ENCODE measurements around the gene DTWD2.
A peak's percentile ranks its signal among the peaks of the same experiment; 100 is the strongest.
"Not testable (repeated sequence)": the region's sequence is repeated elsewhere in the genome, so short reads cannot be mapped to it uniquely, and the experiment has no call there.

Gene DTWD2

GRCh38 chr5:118946138-118946800, 42.1 kb downstream of the DTWD2 start:
- no peak for DNase-seq

DNA sequence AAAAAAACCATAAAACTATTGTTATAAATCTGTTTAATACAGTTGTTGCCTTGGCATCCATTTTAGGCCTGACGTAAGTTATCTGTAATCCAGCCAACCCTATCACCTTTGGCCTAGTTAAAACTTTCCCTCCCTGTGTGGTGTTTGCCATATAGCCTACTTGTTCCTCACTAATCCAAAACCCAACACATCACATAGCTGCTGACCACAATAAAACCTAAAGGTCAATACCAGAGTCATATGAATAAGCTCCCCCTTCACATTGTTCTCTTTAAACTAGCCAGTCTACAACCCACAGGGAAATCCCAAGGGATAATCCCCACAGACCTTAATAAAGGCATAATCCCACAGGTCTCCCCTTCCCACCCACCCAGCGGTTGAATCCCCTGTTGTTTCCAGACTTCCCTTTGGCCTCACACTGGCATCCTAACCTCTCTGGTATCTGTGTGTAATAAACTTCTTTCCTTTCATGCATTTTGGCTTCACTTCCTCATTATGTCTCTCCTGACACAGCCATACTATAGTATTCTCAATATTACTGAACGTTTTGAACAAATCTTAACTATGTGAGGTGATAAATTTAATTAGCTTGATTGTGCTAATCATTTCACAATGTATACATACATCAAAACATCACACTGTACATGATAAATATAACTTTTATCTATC, 50.8 kb downstream of the DTWD2 start:
- DNase-seq = no peak

DNA sequence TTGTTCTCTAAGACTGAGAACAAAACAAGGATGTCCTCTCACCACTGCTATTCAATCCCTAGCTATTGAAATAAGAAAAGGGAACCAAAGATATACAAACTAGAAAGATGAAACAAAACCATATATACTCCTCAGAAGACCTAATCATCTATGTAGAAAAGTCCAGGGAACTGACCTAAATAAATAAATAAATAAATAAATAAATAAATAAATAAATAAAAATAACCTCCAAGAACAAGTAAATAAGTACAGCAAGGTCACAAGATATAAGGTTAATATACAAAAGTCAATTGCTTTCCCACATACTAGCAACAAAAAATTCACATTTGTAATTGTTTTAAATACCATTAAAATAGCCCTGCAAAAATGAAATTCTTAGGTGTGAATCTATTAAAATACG, 54.6 kb downstream of the DTWD2 start:
- DNase-seq = no peak

GRCh38 chr5:118931564-118931963, 56.8 kb downstream of the DTWD2 start:
- no peak for DNase-seq

DNA sequence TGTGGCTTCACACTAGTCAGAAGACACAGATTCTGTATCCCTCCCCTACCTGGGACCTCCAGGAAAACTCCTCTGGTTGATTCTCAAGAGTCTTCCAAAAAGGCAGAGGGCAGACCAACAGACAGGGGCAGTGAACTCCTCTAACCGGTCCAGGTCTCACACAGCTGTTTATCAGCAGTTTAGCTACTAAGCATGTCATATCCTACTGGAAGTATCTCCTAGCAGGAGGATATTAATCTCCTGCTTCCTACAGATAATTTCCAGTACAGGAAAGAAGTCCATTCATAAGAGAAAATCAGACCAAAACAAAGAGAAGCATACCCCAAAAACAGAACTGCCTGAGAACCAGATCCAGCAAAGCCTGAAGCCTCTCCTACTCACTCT, 64.3 kb downstream of the DTWD2 start:
- DNase-seq = no peak

GRCh38 chr5:118923295-118924005, 64.9 kb downstream of the DTWD2 start:
- peak; percentile 11 to 22 for DNase-seq

- DNase-seq = no peak
Observed at GRCh38 chr5:118921866-118922265, 66.5 kb downstream of the DTWD2 start.

GRCh38 chr5:118919016-118919415, 69.3 kb downstream of the DTWD2 start:
- DNase-seq = peak; percentile 6 to 26

- DNase-seq = no peak
Observed at GRCh38 chr5:118918232-118918631, 70.1 kb downstream of the DTWD2 start.

GRCh38 chr5:118907536-118907935, 80.8 kb downstream of the DTWD2 start:
- not testable (repeated sequence) for DNase-seq

GRCh38 chr5:118906947-118907346, 81.4 kb downstream of the DTWD2 start:
- no peak for DNase-seq

DNA sequence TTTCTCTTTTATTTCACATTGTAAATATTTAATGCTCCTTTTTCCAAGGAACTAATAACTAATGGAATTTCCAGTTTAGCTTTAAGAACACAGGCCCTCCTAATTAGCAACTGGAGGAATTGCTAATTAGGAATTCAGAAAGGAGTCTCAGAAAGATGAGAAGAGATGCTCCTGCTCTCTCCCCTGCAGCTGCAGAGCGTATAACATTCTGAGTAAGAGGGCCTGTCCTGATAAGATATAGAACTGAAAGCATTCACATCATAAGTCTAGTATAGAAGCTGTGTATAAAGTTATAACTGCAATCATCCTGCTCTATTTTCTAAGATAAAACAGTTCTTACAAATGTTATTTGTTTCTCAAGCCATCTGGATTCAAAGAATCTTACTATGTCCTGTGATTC, 83.2 kb downstream of the DTWD2 start:
- no peak for DNase-seq

DNA sequence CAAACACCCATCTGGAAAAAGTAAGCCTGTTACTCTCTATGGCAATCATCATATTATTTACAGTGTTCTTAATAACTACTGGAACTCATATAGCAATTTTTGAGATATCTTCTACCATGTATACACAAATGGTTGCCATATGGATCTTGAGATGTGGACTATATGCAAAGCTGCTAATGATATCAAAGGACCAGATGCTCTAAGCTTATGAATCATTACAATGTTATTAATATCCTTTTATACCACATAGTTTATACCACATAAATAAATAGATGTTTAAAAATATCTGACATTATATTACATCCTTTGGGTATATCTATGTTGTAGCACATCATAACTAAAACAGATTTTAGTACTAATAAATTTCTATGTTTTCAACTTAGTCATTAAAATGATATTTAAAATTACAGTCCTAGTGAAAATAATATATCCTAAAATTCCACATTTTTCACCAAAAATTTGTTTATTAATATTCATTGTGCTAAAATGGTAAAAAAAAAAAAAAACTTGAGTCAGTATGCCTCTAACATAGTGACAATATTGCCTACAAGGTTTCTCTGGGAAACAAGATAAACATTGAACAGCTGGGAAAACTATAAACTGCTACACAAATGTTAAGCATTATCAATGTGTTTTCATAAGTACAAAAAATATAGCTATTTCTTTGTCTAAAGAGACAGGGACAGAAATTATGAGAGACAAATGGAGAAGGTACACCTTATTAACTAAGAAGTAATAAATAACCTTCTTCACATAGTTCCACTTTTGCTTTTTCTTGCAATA, 85.5 kb downstream of the DTWD2 start:
- DNase-seq = no peak

DNA sequence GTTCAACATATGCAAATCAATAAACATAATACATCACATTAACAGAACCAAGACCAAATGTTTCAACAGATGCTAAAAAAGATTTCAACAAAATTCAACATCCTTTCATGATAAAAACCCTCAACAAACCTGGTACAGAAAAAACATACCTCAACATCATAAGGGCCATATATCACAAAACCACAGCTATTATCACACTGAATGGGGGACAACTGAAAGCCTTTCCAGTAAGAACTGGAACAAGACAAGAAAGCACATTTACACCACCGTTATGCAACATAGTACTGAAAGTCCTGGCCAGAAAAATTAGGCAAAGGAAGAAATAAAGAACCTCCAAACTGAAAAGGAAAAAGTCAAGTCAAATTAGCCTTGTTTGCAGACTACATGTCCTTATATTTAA, 93.6 kb downstream of the DTWD2 start:
- DNase-seq = no peak

DNA sequence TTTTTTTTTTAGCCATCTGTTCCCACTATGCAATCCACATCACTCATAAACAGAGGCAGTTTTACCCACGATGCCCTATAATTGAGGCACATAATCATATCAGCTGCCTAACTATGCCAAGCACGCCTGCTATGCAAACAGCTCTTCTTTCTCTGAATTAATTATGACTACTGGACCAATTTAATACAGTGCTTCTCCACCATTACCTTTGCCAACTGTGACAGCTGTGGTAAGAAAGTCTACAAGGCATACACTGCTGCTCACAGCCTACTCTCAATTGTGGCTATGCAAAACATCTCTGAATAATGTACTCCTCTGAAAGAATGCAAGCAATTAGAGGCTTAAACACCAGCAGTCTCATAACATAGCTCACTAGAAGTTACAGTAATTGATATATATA, 97.1 kb downstream of the DTWD2 start:
- no peak for DNase-seq

DNA sequence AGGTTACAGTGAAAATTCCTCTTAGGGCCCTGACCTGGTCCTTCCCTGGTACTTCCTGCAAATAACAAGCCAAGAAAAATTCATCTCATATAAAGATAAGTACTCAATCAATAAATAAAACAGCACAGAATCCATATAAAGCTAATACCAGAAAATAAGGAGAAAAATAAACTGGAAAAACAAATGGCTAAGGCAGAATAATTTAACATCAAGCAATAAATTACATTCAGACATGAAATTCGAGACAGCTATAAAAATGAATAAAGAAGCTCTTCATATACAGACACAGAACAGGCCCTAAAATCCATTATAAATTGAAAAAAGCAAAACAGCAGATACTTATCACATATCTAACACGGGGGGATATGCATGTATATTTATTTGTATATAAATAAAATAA, 99.2 kb downstream of the DTWD2 start:
- DNase-seq = no peak

- DNase-seq = no peak
Observed at GRCh38 chr5:118888556-118888955, 99.8 kb downstream of the DTWD2 start.

DNA sequence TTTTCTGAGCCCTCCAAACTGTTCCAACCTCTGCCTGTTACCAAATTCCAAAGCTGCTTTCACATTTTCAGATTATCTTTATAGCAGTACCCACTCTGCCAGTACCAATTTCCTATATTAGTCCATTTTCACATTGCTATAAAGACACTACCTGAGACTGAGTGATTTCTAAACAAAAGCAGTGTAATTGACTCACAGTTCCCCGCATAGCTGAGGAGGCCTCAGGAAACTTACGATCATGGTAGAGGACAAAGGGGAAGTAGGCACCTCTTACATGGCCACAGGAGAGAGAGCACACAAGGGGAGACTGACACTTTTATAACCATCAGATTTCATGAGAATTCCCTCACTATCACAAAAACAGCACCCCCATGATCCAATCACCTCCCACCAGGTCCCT, 105.0 kb downstream of the DTWD2 start:
- DNase-seq = no peak

- no peak for DNase-seq
Observed at GRCh38 chr5:118882666-118883065, 105.7 kb downstream of the DTWD2 start.

- not testable (repeated sequence) for DNase-seq
Observed at GRCh38 chr5:118876852-118877251, 111.5 kb downstream of the DTWD2 start.

- DNase-seq = no peak
Observed at GRCh38 chr5:118875131-118875530, 113.2 kb downstream of the DTWD2 start.

- DNase-seq = no peak
Observed at GRCh38 chr5:118873417-118873816, 114.9 kb downstream of the DTWD2 start.

- DNase-seq = no peak
Observed at GRCh38 chr5:118863345-118863744, 125.0 kb downstream of the DTWD2 start.
